IMR-90 (cell line): ENCODE measurements around the gene KAZALD1. TPM values are rescaled to one million over a fixed set of nuclear protein-coding genes. Genes with fewer than 3 reads are reported as not detected.

Experiments used
- ATAC-seq: fragments of 200-7000 bp; cut with Tn5 transposase; 2 replicates; pipeline ENCODE4 v1.9.1; 2020; ENCODE audit warnings: low read depth, mild to moderate bottlenecking, moderate library complexity
- BruUV-seq: library from RNA; stranded (reverse); fragments of 400-500 nt; replicated peaks from 2 replicates; lab custom pipeline; 2021; lab: Mats Ljungman, UMichigan
- CTCF ChIA-PET: fragments of 300-600 bp; formaldehyde crosslinking; extraction: SDS; loops from one replicate; lab custom pipeline; 2021; ENCODE audit warnings: antibody characterized with exemption; lab: Yijun Ruan, JAX
- POLR2A ChIA-PET: fragments of 300-600 bp; sonication (Branson Sonifier 250); formaldehyde crosslinking; loops from one replicate; lab custom pipeline; 2022; ENCODE audit warnings: antibody characterized with exemption; ENCODE audit not compliant: unreplicated experiment; lab: Charles Lee
- DNase-seq: peaks from one replicate; pipeline ENCODE4 v3.0.0; 2013
- H2AFZ ChIP-seq: replicated peaks from 2 replicates; pipeline ENCODE3; 2013; ENCODE audit warnings: low read length, mild to moderate bottlenecking; ENCODE audit not compliant: poor library complexity
- H2AK5ac ChIP-seq: 2 replicates; pipeline ENCODE4 v1.6.1; 2013; ENCODE audit warnings: low read depth, low read length, inconsistent platforms
- H2AK9ac ChIP-seq: replicated peaks from 2 replicates; pipeline ENCODE3; 2013; ENCODE audit warnings: mild to moderate bottlenecking, low read depth, low read length, moderate library complexity; ENCODE audit not compliant: poor library complexity
- H2BK120ac ChIP-seq: 2 replicates; pipeline ENCODE4 v1.6.1; 2013; ENCODE audit warnings: low read depth, low read length, inconsistent platforms
- H2BK15ac ChIP-seq: 3 replicates; pipeline ENCODE4 v1.6.1; 2013; ENCODE audit warnings: low read depth, low read length, inconsistent platforms
- H2BK20ac ChIP-seq: 2 replicates; pipeline ENCODE4 v1.6.1; 2013; ENCODE audit warnings: low read depth, mild to moderate bottlenecking, inconsistent platforms, low read length, moderate library complexity
- H2BK5ac ChIP-seq: 2 replicates; pipeline ENCODE4 v1.6.1; 2013; ENCODE audit warnings: mild to moderate bottlenecking, low read depth, low read length, inconsistent platforms; ENCODE audit not compliant: poor library complexity, severe bottlenecking
- H3K14ac ChIP-seq: replicated peaks from 2 replicates; pipeline ENCODE4 v1.6.1; 2013; ENCODE audit warnings: low read depth, low read length, inconsistent platforms
- H3K18ac ChIP-seq: 2 replicates; pipeline ENCODE4 v1.6.1; 2013; ENCODE audit warnings: low read depth, low read length, control low read depth
- H3K23ac ChIP-seq: 2 replicates; pipeline ENCODE4 v1.6.1; 2013; ENCODE audit warnings: low read depth, low read length, inconsistent platforms
- H3K27ac ChIP-seq: 2 replicates; pipeline ENCODE4 v1.5.1; 2013; ENCODE audit warnings: mild to moderate bottlenecking, control low read depth, low read length; ENCODE audit not compliant: insufficient read depth
- H3K27me3 ChIP-seq: 2 replicates; pipeline ENCODE4 v1.6.1; 2013; ENCODE audit warnings: low read length; ENCODE audit not compliant: control insufficient read depth, insufficient read depth
- H3K36me3 ChIP-seq: 2 replicates; pipeline ENCODE4 v1.6.1; 2013; ENCODE audit warnings: low read length, mixed read lengths; ENCODE audit not compliant: control insufficient read depth, insufficient read depth
- H3K4ac ChIP-seq: 2 replicates; pipeline ENCODE4 v1.6.1; 2013; ENCODE audit warnings: low read depth, low read length, inconsistent platforms
- H3K4me1 ChIP-seq: 2 replicates; pipeline ENCODE4 v1.6.1; 2013; ENCODE audit warnings: low read length, mixed read lengths; ENCODE audit not compliant: control insufficient read depth, insufficient read depth
- H3K4me2 ChIP-seq: 2 replicates; pipeline ENCODE4 v1.6.1; 2013; ENCODE audit warnings: low read depth, mild to moderate bottlenecking, control low read depth, low read length, moderate library complexity
- H3K4me3 ChIP-seq: 2 replicates; pipeline ENCODE4 v1.5.1; 2013; ENCODE audit warnings: low read depth, mild to moderate bottlenecking, control low read depth, low read length, moderate library complexity; ENCODE audit not compliant: insufficient read depth
- H3K56ac ChIP-seq: 2 replicates; pipeline ENCODE4 v1.6.1; 2013; ENCODE audit warnings: low read length, inconsistent platforms; ENCODE audit not compliant: insufficient read depth; ENCODE audit errors: extremely low read depth
- H3K79me1 ChIP-seq, 2 experiments: 2 replicates each; pipeline ENCODE4 v1.6.1; 2013; ENCODE audit warnings: low read length in 2 of 2, inconsistent platforms in 1 of 2, low read depth in 1 of 2
- H3K9ac ChIP-seq: 2 replicates; pipeline ENCODE4 v1.6.1; 2013; ENCODE audit warnings: low read depth, low read length, control low read depth
- H3K9me1 ChIP-seq: 2 replicates; pipeline ENCODE4 v1.6.1; 2013; ENCODE audit warnings: low read length, inconsistent platforms; ENCODE audit not compliant: insufficient read depth
- H3K9me3 ChIP-seq: 2 replicates; pipeline ENCODE4 v1.6.1; 2013; ENCODE audit warnings: low read length; ENCODE audit not compliant: control insufficient read depth, insufficient read depth
- H4K20me1 ChIP-seq: 2 replicates; pipeline ENCODE4 v1.6.1; 2013; ENCODE audit warnings: low read length, inconsistent platforms; ENCODE audit not compliant: insufficient read depth
- H4K5ac ChIP-seq: 2 replicates; pipeline ENCODE4 v1.6.1; 2013; ENCODE audit warnings: mild to moderate bottlenecking, low read depth, low read length, control low read depth
- H4K8ac ChIP-seq, 2 experiments: 2 replicates each; pipeline ENCODE4 v1.6.1; 2013; ENCODE audit warnings: low read depth in 2 of 2, low read length in 2 of 2, control low read depth in 1 of 2, inconsistent platforms in 1 of 2
- H4K91ac ChIP-seq: 2 replicates; pipeline ENCODE4 v1.6.1; 2013; ENCODE audit warnings: low read depth, low read length, inconsistent platforms; ENCODE audit not compliant: insufficient read depth
- ELK1 ChIP-seq: fragments of 150-350 bp; IDR thresholded peaks from 2 replicates; pipeline ENCODE4 v1.6.1; 2016; ENCODE audit warnings: low read depth, mild to moderate bottlenecking, low read length, moderate library complexity, borderline replicate concordance
- MAZ ChIP-seq: IDR thresholded peaks from 2 replicates; pipeline ENCODE4 v1.6.1; 2012; ENCODE audit warnings: low read depth, mild to moderate bottlenecking, low read length, improper control_type of control experiment, moderate library complexity, borderline replicate concordance
- WGBS, 2 experiments: methylation state at CpG; one replicate each; pipeline versions ENCODE4 v1.1.5 to v1.1.7; 2013; ENCODE audit warnings: missing lambda C conversion rate in 2 of 2; ENCODE audit not compliant: insufficient read length in 1 of 2; ENCODE audit errors: extremely low coverage in 2 of 2; 5-methylcytosine and 5-hydroxymethylcytosine counted together
- dilution Hi-C: fragments of 300-500 bp; cut with HindIII; formaldehyde crosslinking; loops from one replicate; pipeline ENCODE4 v1.14.3; 2018; ENCODE audit warnings: low sequenced_read_pairs; ENCODE audit not compliant: unreplicated experiment
- in situ Hi-C: fragments of 300-500 bp; cut with MboI; formaldehyde crosslinking; loops from 3 replicates; pipeline ENCODE4 v1.14.3; 2019; ENCODE audit warnings: low sequenced_read_pairs, inconsistent platforms, mixed read lengths
- intact Hi-C: fragments of 100-400 bp; cut with micrococcal nuclease; formaldehyde crosslinking; loops from 2 replicates; pipeline ENCODE4 v1.10.0; 2022
- polyA plus RNA-seq, 3 experiments: library from polyadenylated mRNA; depleted of rRNA; stranded (reverse); fragments of >200 nt; gene quantifications; 2 replicates each; pipeline ENCODE4 v1.2.3, GENCODE V29; 2012; ENCODE audit warnings: low replicate concordance in 1 of 3
- total RNA-seq: library from RNA; depleted of rRNA; stranded (reverse); fragments of >200 nt; gene quantifications from 2 replicates; pipeline ENCODE4 v1.2.3, GENCODE V29; 2012

The KAZALD1 gene
- total and polyA plus RNA-seq, 2 of the 4 experiments (the other 2 are of a cell fraction), result 9.1 to 18.6 TPM

GRCh38 chr10:101042667-101043362, 19.0 kb upstream of the KAZALD1 start:
- Histone ChIP-seq H3K4me3 (peak overlapping the region; percentile 41), H3K9ac (peak overlapping the region; percentile 57), H3K56ac (peak overlapping the region; percentile 79), H2BK15ac (peak overlapping the region; percentile 81; the same call in 2 of the 3 replicates), H3K14ac (peak overlapping the region; percentile 97), H2BK120ac (peak overlapping the region; percentile 89), H3K4me2 (peak overlapping the region; percentile 74), H4K5ac (peak overlapping the region; percentile 27), H3K4me1 (peaks cover 11% of the 10 kb centered on the region), H2BK20ac (peak overlapping the region; percentile 26; the same call in 1 of the 2 replicates), H4K8ac (peak overlapping the region; percentile 86 to 96), H4K20me1 (no peaks in the 10 kb centered on the region), H3K23ac (peak overlapping the region; percentile 77; the same call in 1 of the 2 replicates), H3K18ac (peak overlapping the region; percentile 44), H3K27ac (peak overlapping the region; percentile 72), H2AK9ac (peak overlapping the region; percentile 28), H3K27me3 (no peaks in the 10 kb centered on the region; the same call in 1 of the 2 replicates), H3K4ac (peak overlapping the region; percentile 93), H2AK5ac (peak overlapping the region; percentile 81), H4K91ac (peak overlapping the region; percentile 90), H2AFZ (peak overlapping the region; percentile 94), H3K9me1 (peaks cover 8% of the 10 kb centered on the region; the same call in 1 of the 2 replicates), H2BK5ac (peak overlapping the region; percentile 75), H3K9me3 (no peaks in the 10 kb centered on the region), H3K36me3 (peaks cover 17% of the 10 kb centered on the region), H3K79me1 (peaks cover 5 to 8% of the 10 kb centered on the region in 2 experiments; a peak in 1 of 4 replicates)
- CTCF ChIA-PET, result interaction anchor here (0.7 to 2.1 kb wide), 7 partner anchors 18 to 99 kb away, joined by 3 to 7 read pairs (median 4); partner anchors contain the start of gene KAZALD1
- dilution Hi-C loops (no loop called here), in situ Hi-C loops (no loop called here), intact Hi-C loops (no loop called here)
- POLR2A ChIA-PET, result interaction anchor here (0.8 to 1.2 kb wide), 3 partner anchors 11 to 20 kb away, joined by 3 to 6 read pairs (median 4); partner anchors contain the start of gene KAZALD1
- BruUV-seq, result no TSS peak
- peak; percentile 89 for ATAC-seq
- no peak for TF ChIP-seq ELK1
- peak; percentile 54; the same call in 1 of the 2 replicates for TF ChIP-seq MAZ
- peak; percentile 95 for DNase-seq
- WGBS, 2 experiments, result 0% methylated on average over 27 of the region's 40 CpGs; no CpG with 5 or more reads in 1 of the 2 experiments
